DND-41 (cell line): ENCODE measurements around the gene POU3F1.

Experiments
- ATAC-seq: fragments of 200-7000 bp; cut with Tn5 transposase; 3 replicates; pipeline ENCODE4 v1.9.1; 2021; ENCODE audit warnings: low read depth; ENCODE audit not compliant: insufficient read depth
- DNase-seq: peaks from one replicate; pipeline ENCODE4 v3.0.0-alpha.2; 2020
- H2AFZ ChIP-seq: 2 replicates; pipeline ENCODE4 v1.6.0; 2012; ENCODE audit warnings: low read depth, low read length
- H3K27ac ChIP-seq: 2 replicates; pipeline ENCODE4 v1.5.1; 2012; ENCODE audit warnings: low read length, inconsistent platforms
- H3K27me3 ChIP-seq: fragments of 200-600 bp; sonication (generic); 2 replicates; pipeline ENCODE4 v1.6.0; 2012; ENCODE audit warnings: low read length, mild to moderate bottlenecking, inconsistent platforms; ENCODE audit not compliant: insufficient read depth, poor library complexity
- H3K36me3 ChIP-seq: 2 replicates; pipeline ENCODE4 v1.5.1; 2012; ENCODE audit warnings: low read length, inconsistent platforms; ENCODE audit not compliant: insufficient read depth
- H3K4me1 ChIP-seq: 2 replicates; pipeline ENCODE4 v1.5.1; 2012; ENCODE audit warnings: mild to moderate bottlenecking, low read length; ENCODE audit not compliant: insufficient read depth
- H3K4me2 ChIP-seq: 2 replicates; pipeline ENCODE4 v1.6.0; 2012; ENCODE audit warnings: mild to moderate bottlenecking, moderate library complexity, low read length, inconsistent platforms; ENCODE audit not compliant: insufficient read depth
- H3K4me3 ChIP-seq, 2 experiments: fragments of 200-600 bp in 1 of 2; shearing (Covaris generic) in 1 of 2; 2 replicates each; pipeline ENCODE4 v1.5.1; 2012 to 2016; ENCODE audit warnings: inconsistent platforms in 2 of 2, low read length in 2 of 2, mild to moderate bottlenecking in 2 of 2, low read depth in 1 of 2, moderate library complexity in 1 of 2
- H3K79me2 ChIP-seq: 2 replicates; pipeline ENCODE4 v1.6.0; 2012; ENCODE audit warnings: low read length, inconsistent platforms; ENCODE audit not compliant: insufficient read depth
- H3K9ac ChIP-seq: 2 replicates; pipeline ENCODE4 v1.6.0; 2012; ENCODE audit warnings: low read depth, mild to moderate bottlenecking, inconsistent platforms, low read length, moderate library complexity
- H3K9me3 ChIP-seq: 2 replicates; pipeline ENCODE4 v1.5.1; 2012; ENCODE audit warnings: low read length, moderate library complexity, mild to moderate bottlenecking, inconsistent platforms; ENCODE audit not compliant: insufficient read depth, severe bottlenecking
- H4K20me1 ChIP-seq: 2 replicates; pipeline ENCODE4 v1.6.0; 2012; ENCODE audit warnings: low read length; ENCODE audit not compliant: insufficient read depth
- CTCF ChIP-seq: IDR thresholded peaks from 2 replicates; pipeline ENCODE4 v1.5.1; 2012; ENCODE audit warnings: borderline replicate concordance, low read length, moderate library complexity, mild to moderate bottlenecking; ENCODE audit not compliant: poor library complexity, severe bottlenecking; ENCODE audit errors: extremely low read depth
- EZH2 ChIP-seq: IDR thresholded peaks from 3 replicates; pipeline ENCODE4 v1.6.1; 2012; ENCODE audit warnings: borderline replicate concordance, low read depth, mild to moderate bottlenecking, moderate library complexity, low read length, inconsistent platforms; ENCODE audit not compliant: severe bottlenecking

Gene POU3F1

DNA sequence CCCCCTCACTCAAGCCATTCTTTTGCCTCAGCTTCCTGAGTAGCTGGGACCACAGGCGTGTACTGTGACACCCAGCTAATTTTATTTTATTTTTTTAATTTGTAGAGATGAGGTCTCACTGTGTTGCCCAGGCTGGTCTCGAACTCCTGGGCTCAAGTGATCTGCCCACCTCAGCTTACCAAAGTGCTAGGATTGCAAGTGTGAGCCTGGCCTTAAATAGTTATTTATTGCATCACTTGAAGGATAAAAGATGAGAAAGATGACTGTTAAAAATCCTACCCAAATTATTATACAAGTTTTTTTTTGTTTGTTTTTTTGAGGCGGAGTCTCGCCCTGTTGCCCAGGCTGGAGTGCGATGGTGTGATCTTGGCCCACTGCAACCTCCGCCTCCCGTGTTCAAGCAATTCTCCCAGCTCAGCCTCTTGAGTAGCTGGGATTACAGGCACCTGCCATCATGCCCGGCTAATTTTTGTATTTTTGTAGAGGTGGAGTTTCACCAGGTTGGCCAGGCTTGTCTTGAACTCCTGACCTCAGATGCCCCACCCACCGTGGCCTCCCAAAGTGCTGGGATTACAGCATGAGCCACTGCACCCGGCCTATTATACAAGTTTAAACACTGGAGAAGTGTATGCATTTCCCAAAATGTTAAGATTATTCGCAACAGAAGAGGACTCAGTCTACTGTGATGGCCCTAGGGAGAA, 31.7 kb downstream of the POU3F1 start:
- Histone ChIP-seq H3K4me3 (no peak overlapping the region), H3K4me2 (peak overlapping the region; percentile 94; the same call in 1 of the 2 replicates), H2AFZ (no peak overlapping the region), H3K9ac (no peak overlapping the region), H3K79me2 (peaks cover 58% of the 10 kb centered on the region), H3K9me3 (no peaks in the 10 kb centered on the region), H4K20me1 (peaks cover 31% of the 10 kb centered on the region; the same call in 1 of the 2 replicates), H3K27me3 (no peaks in the 10 kb centered on the region), H3K36me3 (peaks cover 57% of the 10 kb centered on the region), H3K4me1 (peaks cover 37% of the 10 kb centered on the region), H3K27ac (no peak overlapping the region)
- ATAC-seq (no peak), DNase-seq (no peak)
- no peak for TF ChIP-seq CTCF
- no peak for TF ChIP-seq EZH2

DNA sequence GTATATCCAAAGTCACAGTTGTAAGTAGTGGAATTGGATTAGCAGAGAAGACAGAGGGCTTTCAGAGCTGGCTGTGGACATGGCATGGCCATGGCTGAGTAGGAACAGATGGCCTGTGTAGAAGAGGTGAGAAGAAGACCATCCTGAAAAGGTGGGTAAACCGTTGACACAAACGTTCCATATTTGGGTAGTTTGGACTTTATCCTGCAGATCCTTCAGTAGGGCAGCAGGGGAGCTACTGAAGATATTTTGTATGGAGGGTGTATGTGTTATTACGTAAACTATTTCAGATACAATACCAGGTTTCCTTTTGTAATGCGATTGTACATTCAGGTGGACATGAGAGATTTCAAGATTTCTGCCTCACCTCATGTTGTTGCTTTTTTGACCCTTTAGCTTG, 32.4 kb downstream of the POU3F1 start:
- Histone ChIP-seq H3K27ac (0 out of 2 replicates have a peak overlapping the region, but pooled peaks have one; percentile 2), H3K27me3 (no peaks in the 10 kb centered on the region), H3K79me2 (peaks cover 58% of the 10 kb centered on the region), H3K4me2 (peak overlapping the region; percentile 94), H3K9me3 (no peaks in the 10 kb centered on the region), H3K4me3 (peak overlapping the region in 1 of 2 experiments; percentile 85; a peak in 3 of 4 replicates), H2AFZ (no peak overlapping the region), H4K20me1 (peaks cover 31% of the 10 kb centered on the region; the same call in 1 of the 2 replicates), H3K4me1 (peaks cover 40% of the 10 kb centered on the region), H3K36me3 (peaks cover 52% of the 10 kb centered on the region), H3K9ac (peak overlapping the region; percentile 93)
- ATAC-seq, result no peak
- no peak for DNase-seq
- no peak for TF ChIP-seq EZH2
- TF ChIP-seq CTCF, result peak; percentile 6

DNA sequence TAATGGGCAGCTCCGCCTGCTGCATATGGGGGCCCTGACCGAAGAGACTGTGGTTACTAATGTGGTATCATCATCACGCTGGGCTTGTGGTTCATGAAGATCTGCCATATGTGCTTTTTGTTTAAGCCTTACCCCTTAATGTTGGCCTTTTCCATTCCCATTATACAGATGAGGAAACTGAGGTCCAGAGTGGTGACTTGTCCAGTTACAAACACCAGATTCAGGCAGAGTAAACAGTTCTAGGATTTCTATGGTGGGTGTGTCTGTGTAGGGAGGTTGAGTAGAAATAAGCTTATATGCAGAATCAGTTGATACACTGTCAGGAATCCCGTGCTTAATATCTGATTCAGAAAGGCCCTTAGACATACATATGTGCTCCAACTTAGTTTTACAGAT, 33.4 kb downstream of the POU3F1 start:
- H4K20me1 ChIP-seq, result peaks cover 29% of the 10 kb centered on the region; the same call in 1 of the 2 replicates
- TF ChIP-seq EZH2 (no peak), CTCF (no peak)
- H2AFZ ChIP-seq, result peak overlapping the region; percentile 83
- H3K9ac ChIP-seq, result peak overlapping the region; percentile 93
- DNase-seq (no peak), ATAC-seq (no peak)
- peak overlapping the region; percentile 94 for H3K4me2 ChIP-seq
- H3K4me1 ChIP-seq, result peaks cover 44% of the 10 kb centered on the region
- no peaks in the 10 kb centered on the region for H3K9me3 ChIP-seq
- H3K27ac ChIP-seq, result peak overlapping the region; percentile 87
- H3K36me3 ChIP-seq, result peaks cover 43% of the 10 kb centered on the region
- peak overlapping the region; percentile 64 to 85 for H3K4me3 ChIP-seq
- peaks cover 52% of the 10 kb centered on the region for H3K79me2 ChIP-seq
- no peaks in the 10 kb centered on the region for H3K27me3 ChIP-seq
